NT2/D1 (cell line): ENCODE results near the gene AGXT.

Experiments
- DNase-seq: peaks from one replicate; pipeline ENCODE4 v3.0.0-alpha.2; 2011; ENCODE audit warnings: low read depth, low spot score
- H3K27me3 ChIP-seq: 2 replicates; pipeline ENCODE4 v1.6.0; 2011; ENCODE audit warnings: mild to moderate bottlenecking; ENCODE audit not compliant: insufficient read length, insufficient read depth
- H3K36me3 ChIP-seq: 2 replicates; pipeline ENCODE4 v1.6.1; 2011; ENCODE audit warnings: mild to moderate bottlenecking, low read length, mixed read lengths; ENCODE audit not compliant: insufficient read depth, insufficient read length
- H3K4me1 ChIP-seq: 2 replicates; pipeline ENCODE4 v1.5.1; 2011; ENCODE audit not compliant: insufficient read depth, insufficient read length
- H3K4me3 ChIP-seq: 2 replicates; pipeline ENCODE4 v1.5.1; 2011; ENCODE audit warnings: low read depth; ENCODE audit not compliant: insufficient read length
- H3K9ac ChIP-seq: 2 replicates; pipeline ENCODE4 v1.6.0; 2011; ENCODE audit warnings: low read depth; ENCODE audit not compliant: insufficient read length
- H3K9me3 ChIP-seq: 2 replicates; pipeline ENCODE4 v1.5.1; 2011; ENCODE audit warnings: mild to moderate bottlenecking, low read length; ENCODE audit not compliant: insufficient read depth
- SUZ12 ChIP-seq: IDR thresholded peaks from 2 replicates; pipeline ENCODE4 v1.6.1; 2011; ENCODE audit not compliant: insufficient read length, insufficient read depth; ENCODE audit errors: extremely low read depth
- YY1 ChIP-seq: IDR thresholded peaks from 2 replicates; pipeline ENCODE4 v1.6.1; 2011; ENCODE audit not compliant: insufficient read length, insufficient read depth
- ZNF274 ChIP-seq: IDR thresholded peaks from 2 replicates; pipeline ENCODE4 v1.6.1; 2011; ENCODE audit warnings: mild to moderate bottlenecking, low read depth, low read length

Gene AGXT

DNA sequence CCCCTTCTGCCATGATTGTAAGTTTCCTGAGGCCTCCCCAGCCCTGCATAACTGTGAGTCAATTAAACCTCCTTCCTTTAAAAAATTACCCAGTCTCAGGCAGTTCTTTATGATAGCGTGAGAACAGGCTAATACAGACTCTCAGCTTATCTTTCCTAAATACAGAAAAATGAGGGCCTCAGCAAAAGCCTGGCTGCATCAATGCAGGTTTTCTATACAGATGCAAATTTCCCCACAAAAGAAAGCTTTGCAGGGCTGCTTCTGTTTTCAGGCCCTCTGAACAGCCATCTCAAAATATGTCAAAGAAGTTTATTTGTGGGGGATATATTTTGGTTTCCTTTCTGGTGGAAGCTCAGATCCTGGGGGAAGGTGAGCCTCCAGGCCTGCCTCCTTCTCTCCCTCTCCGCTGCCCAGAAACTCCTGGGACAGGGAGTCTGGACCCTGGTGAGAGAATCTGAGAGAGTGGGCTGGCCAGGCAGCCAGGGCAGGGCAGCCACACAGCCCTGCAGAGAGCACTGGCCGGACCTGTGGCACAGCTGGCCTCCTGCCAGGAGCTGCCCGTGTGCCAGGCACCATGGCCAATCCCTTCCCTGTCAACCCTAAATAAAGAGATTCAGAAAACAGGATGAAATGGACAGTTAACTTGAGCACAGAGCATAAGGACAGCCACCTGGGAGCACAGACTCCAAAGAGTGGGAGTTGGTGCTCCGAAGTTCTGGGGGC, 21.6 kb upstream of the AGXT start:
- H3K36me3 ChIP-seq, result no peaks in the 10 kb centered on the region
- H3K9ac ChIP-seq, result peak overlapping the region; percentile 57
- peaks cover 26% of the 10 kb centered on the region; the same call in 1 of the 2 replicates for H3K9me3 ChIP-seq
- H3K4me3 ChIP-seq, result no peak overlapping the region
- TF ChIP-seq SUZ12, result no peak
- no peak for TF ChIP-seq YY1
- TF ChIP-seq ZNF274, result no peak
- DNase-seq, result no peak
- H3K27me3 ChIP-seq, result no peaks in the 10 kb centered on the region
- H3K4me1 ChIP-seq, result peaks cover 7% of the 10 kb centered on the region

DNA sequence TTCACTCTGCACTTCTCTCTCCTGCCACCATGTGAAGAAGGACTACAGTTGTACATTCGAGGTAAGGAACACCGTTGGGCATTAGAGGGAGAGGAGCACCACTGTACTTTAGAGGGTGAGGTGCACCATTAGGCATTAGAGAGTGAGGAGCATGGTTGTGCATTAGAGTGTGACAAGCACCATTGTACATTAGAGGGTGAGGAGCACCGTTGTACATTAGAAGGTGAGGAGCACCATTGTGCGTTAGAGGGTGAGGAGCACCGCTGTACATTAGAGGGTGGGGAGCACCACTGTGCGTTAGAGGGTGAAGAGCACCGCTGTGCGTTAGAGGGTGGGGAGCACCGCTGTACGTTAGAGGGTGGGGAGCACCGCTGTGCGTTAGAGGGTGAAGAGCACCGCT, 20.8 kb upstream of the AGXT start:
- Histone ChIP-seq H3K4me1 (peaks cover 7% of the 10 kb centered on the region), H3K27me3 (no peaks in the 10 kb centered on the region), H3K9ac (no peak overlapping the region), H3K9me3 (peaks cover 26% of the 10 kb centered on the region; the same call in 1 of the 2 replicates), H3K36me3 (no peaks in the 10 kb centered on the region), H3K4me3 (no peak overlapping the region)
- no peak for TF ChIP-seq YY1
- no peak for TF ChIP-seq SUZ12
- no peak for TF ChIP-seq ZNF274
- DNase-seq, result no peak

DNA sequence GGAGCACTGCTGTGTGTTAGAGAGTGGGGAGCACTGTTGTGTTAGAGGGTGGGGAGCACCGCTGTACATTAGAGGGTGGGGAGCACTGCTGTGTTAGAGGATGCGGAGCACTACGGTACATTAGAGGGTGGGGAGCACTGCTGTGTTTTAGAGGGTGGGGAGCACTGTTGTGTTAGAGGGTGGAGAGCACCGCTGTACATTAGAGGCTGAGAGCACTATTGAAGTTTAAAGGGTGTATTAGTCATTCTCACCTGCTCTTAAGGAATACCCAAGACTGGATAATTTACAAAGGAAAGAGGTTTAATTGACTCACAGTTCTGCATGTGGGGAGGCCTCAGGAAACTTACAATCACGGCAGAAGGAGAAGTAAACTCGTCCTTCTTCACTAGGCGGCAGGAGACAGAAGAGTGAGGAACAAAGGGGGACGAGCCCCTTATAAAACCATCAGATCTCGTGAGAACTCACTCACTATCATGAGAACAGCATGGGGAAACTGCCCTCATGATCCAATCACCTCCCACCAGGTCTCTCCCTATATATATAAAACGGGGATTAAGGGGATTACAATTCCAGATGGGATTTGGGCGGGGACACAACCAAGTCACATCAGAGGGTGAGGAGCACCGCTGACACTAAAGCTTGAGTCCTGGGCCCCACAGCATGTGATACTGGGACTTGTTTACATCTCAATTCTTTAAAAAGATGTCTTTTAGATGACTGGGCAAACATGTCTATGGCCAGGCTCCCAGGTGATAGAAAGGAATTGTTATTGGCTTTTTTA, 19.5 kb upstream of the AGXT start:
- Histone ChIP-seq H3K4me3 (no peak overlapping the region), H3K9me3 (peaks cover 28% of the 10 kb centered on the region; the same call in 1 of the 2 replicates), H3K27me3 (no peaks in the 10 kb centered on the region), H3K4me1 (peaks cover 7% of the 10 kb centered on the region), H3K9ac (no peak overlapping the region), H3K36me3 (no peaks in the 10 kb centered on the region)
- DNase-seq, result no peak
- TF ChIP-seq SUZ12, result no peak
- TF ChIP-seq YY1, result no peak
- TF ChIP-seq ZNF274, result no peak

DNA sequence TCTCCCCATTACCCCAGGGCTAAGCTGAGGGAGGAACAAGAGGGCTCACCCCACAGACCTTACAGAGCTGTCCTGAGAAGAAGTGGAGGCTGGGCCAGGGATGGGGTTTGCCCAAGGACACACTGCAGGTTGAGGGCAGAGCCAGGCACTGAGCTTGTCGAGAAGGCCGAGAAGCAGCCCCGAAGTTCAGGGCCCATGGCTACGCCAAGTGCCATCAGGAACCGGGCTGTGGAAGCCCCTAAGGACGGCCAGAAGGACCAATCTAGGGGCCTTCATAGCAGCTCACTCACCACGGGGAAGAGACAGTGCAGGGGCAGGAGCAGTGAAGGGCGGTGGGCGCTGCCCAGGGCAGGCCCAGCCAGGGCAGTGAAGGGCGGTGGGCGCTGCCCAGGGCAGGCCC, 18.6 kb upstream of the AGXT start:
- DNase-seq, result no peak
- peaks cover 27% of the 10 kb centered on the region; the same call in 1 of the 2 replicates for H3K9me3 ChIP-seq
- H3K4me1 ChIP-seq, result peaks cover 7% of the 10 kb centered on the region
- H3K9ac ChIP-seq, result no peak overlapping the region
- TF ChIP-seq SUZ12 (no peak), ZNF274 (no peak), YY1 (no peak)
- H3K36me3 ChIP-seq, result no peaks in the 10 kb centered on the region
- H3K4me3 ChIP-seq, result no peak overlapping the region
- no peaks in the 10 kb centered on the region for H3K27me3 ChIP-seq

DNA sequence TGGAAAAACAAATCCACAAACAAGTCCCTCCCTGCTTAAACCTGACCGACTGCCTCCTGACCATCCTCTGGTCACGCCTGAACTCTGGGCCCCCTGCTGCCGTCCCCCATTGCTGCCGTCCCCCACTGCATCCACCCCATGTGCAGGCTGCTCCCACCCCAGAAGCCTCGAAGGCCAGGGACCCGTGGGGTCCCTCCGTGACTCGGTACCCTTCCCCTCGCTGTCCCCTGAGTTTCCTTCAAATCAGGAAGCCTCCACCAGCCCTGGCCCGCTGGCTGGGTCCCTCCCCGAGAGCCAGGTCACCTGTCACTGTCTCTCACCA, 17.9 kb upstream of the AGXT start:
- H3K4me1 ChIP-seq, result peaks cover 5% of the 10 kb centered on the region
- peaks cover 20% of the 10 kb centered on the region; the same call in 1 of the 2 replicates for H3K9me3 ChIP-seq
- no peak for DNase-seq
- TF ChIP-seq ZNF274 (no peak), YY1 (no peak), SUZ12 (no peak)
- no peaks in the 10 kb centered on the region for H3K36me3 ChIP-seq
- H3K4me3 ChIP-seq, result no peak overlapping the region
- H3K27me3 ChIP-seq, result no peaks in the 10 kb centered on the region
- no peak overlapping the region for H3K9ac ChIP-seq

DNA sequence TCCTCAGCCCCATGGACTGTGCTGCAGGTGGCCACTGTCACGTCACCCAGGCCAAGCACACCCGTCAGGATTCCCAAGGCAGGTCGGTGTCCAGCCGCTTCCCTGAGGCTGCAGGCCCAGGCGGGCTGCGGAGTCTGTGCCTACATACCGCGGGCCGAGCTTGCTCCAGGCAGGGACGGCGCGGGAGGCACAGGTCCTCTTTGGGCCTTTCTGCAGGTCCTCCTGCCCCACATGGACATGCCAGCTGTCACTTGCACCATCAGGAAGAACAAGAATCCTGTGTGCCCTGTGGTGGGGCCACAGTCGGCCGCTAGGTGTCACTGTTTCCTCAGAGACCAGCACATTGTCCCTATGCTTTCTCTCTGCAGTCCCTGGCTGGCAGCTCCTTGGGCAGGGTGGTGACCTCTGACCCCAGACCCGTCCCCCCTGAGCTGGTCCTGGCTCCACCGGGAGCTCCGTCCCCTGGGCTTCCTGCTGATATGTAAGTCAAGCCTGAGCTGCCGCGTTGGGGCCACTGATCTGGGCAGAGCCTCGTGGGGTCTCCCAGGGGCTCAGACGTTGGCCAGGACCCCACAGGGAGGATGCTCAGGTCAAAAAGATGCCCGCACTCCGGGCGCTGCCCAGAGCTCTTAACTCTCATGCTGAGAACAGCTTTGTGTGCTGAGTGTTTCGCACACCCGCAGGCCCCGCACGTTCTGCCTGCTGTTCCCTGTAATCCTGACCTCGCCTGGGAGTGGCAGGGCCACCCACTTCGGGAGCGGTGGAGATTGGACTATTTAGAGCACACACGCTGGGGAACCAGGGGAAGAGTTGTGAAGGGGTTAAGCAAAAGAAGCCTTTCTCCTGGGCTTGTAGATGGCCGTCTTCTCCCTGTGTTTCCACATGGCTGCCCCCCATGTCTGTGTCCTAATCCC, 17.3 kb upstream of the AGXT start:
- Histone ChIP-seq H3K9me3 (peaks cover 14% of the 10 kb centered on the region; the same call in 1 of the 2 replicates), H3K4me3 (no peak overlapping the region), H3K36me3 (no peaks in the 10 kb centered on the region), H3K4me1 (peaks cover 4% of the 10 kb centered on the region), H3K27me3 (no peaks in the 10 kb centered on the region), H3K9ac (no peak overlapping the region)
- TF ChIP-seq SUZ12 (no peak), ZNF274 (no peak), YY1 (no peak)
- DNase-seq, result peak; percentile 81
